Loucy (cell line): Measurements from ENCODE around the gene LHFPL4.

Experiments
- H2AFZ ChIP-seq: fragments of 200-600 bp; sonication (generic); 2 replicates; pipeline ENCODE4 v1.6.0; 2016; ENCODE audit warnings: antibody characterized with exemption, mild to moderate bottlenecking, low read length, moderate library complexity
- H3F3A ChIP-seq: fragments of 200-600 bp; 2 replicates; pipeline ENCODE4 v1.6.0; 2016; ENCODE audit warnings: antibody characterized with exemption, low read depth, mild to moderate bottlenecking
- H3K27me3 ChIP-seq: fragments of 200-600 bp; sonication (generic); 2 replicates; pipeline ENCODE4 v1.6.1; 2014; ENCODE audit warnings: low read length, mild to moderate bottlenecking; ENCODE audit not compliant: insufficient read depth, poor library complexity, severe bottlenecking
- H3K36me3 ChIP-seq: fragments of 200-600 bp; sonication (generic); 2 replicates; pipeline ENCODE4 v1.6.1; 2016; ENCODE audit warnings: low read length; ENCODE audit not compliant: insufficient read depth
- H3K4me1 ChIP-seq: fragments of 200-600 bp; sonication (generic); 2 replicates; pipeline ENCODE4 v1.5.1; 2014; ENCODE audit warnings: low read length, mild to moderate bottlenecking; ENCODE audit not compliant: insufficient read depth, poor library complexity, severe bottlenecking
- H3K4me2 ChIP-seq: fragments of 200-600 bp; sonication (generic); 2 replicates; pipeline ENCODE4 v1.6.0; 2014; ENCODE audit warnings: antibody characterized with exemption, low read length, low read depth, mild to moderate bottlenecking; ENCODE audit not compliant: poor library complexity, severe bottlenecking
- H3K4me3 ChIP-seq: fragments of 200-600 bp; sonication (generic); 2 replicates; pipeline ENCODE4 v1.5.1; 2014; ENCODE audit warnings: low read length, mild to moderate bottlenecking, mixed read lengths; ENCODE audit not compliant: poor library complexity, severe bottlenecking
- H3K79me2 ChIP-seq: fragments of 200-600 bp; sonication (generic); 2 replicates; pipeline ENCODE4 v1.6.1; 2014; ENCODE audit warnings: low read length; ENCODE audit not compliant: insufficient read depth
- H3K9ac ChIP-seq: fragments of 200-600 bp; sonication (generic); 2 replicates; pipeline ENCODE4 v1.6.0; 2014; ENCODE audit warnings: mild to moderate bottlenecking, low read depth, low read length, moderate library complexity; ENCODE audit not compliant: poor library complexity, severe bottlenecking
- H3K9me2 ChIP-seq: fragments of 200-600 bp; sonication (generic); replicated peaks from 2 replicates; pipeline ENCODE4 v1.6.1; 2016; ENCODE audit warnings: low read depth, low read length, mixed read lengths
- H3K9me3 ChIP-seq: fragments of 200-600 bp; sonication (generic); 2 replicates; pipeline ENCODE4 v1.6.1; 2014; ENCODE audit warnings: mild to moderate bottlenecking, antibody characterized with exemption, low read length, low read depth; ENCODE audit not compliant: insufficient read depth
- H4K20me1 ChIP-seq: fragments of 200-600 bp; sonication (generic); 2 replicates; pipeline ENCODE4 v1.6.0; 2014; ENCODE audit warnings: antibody characterized with exemption, low read length, mild to moderate bottlenecking; ENCODE audit not compliant: insufficient read depth, poor library complexity, severe bottlenecking
- CTCF ChIP-seq: fragments of 200-600 bp; sonication (generic); conservative IDR thresholded peaks from 2 replicates; pipeline ENCODE4 v1.5.1; 2014; ENCODE audit warnings: mild to moderate bottlenecking, antibody characterized with exemption, low read length
- EZH2phosphoT487 ChIP-seq: fragments of 200-600 bp; IDR thresholded peaks from 2 replicates; pipeline ENCODE4 v1.6.1; 2018; ENCODE audit warnings: antibody characterized with exemption, mild to moderate bottlenecking, moderate library complexity, borderline replicate concordance

Gene LHFPL4

GRCh38 chr3:9450991-9451390 is 102.6 kb downstream of the LHFPL4 start:
- Histone ChIP-seq H3K27me3 (no peaks in the 10 kb centered on the region), H3K79me2 (no peaks in the 10 kb centered on the region), H4K20me1 (peaks cover 6% of the 10 kb centered on the region), H3F3A (no peaks in the 10 kb centered on the region), H3K4me2 (no peak overlapping the region), H3K4me1 (no peaks in the 10 kb centered on the region), H3K4me3 (no peak overlapping the region), H3K9me3 (no peaks in the 10 kb centered on the region), H3K36me3 (peaks cover 98% of the 10 kb centered on the region), H3K9ac (no peak overlapping the region), H2AFZ (no peak overlapping the region), H3K9me2 (no peaks in the 10 kb centered on the region)
- TF ChIP-seq EZH2phosphoT487 (no peak), CTCF (no peak)

GRCh38 chr3:9450126-9450525 is 103.5 kb downstream of the LHFPL4 start:
- Histone ChIP-seq H3K9ac (no peak overlapping the region), H3K9me3 (no peaks in the 10 kb centered on the region), H3K27me3 (no peaks in the 10 kb centered on the region), H4K20me1 (no peaks in the 10 kb centered on the region), H3K4me2 (no peak overlapping the region), H3K36me3 (peaks cover 95% of the 10 kb centered on the region), H2AFZ (no peak overlapping the region), H3K9me2 (no peaks in the 10 kb centered on the region), H3K4me3 (no peak overlapping the region), H3K79me2 (no peaks in the 10 kb centered on the region), H3K4me1 (no peaks in the 10 kb centered on the region), H3F3A (no peaks in the 10 kb centered on the region)
- TF ChIP-seq EZH2phosphoT487 (no peak), CTCF (no peak)

- Histone ChIP-seq H3K27me3 (no peaks in the 10 kb centered on the region), H3K4me2 (no peak overlapping the region), H3K4me1 (no peaks in the 10 kb centered on the region), H3K9me2 (no peaks in the 10 kb centered on the region), H4K20me1 (no peaks in the 10 kb centered on the region), H3K9ac (no peak overlapping the region), H3F3A (no peaks in the 10 kb centered on the region), H3K79me2 (no peaks in the 10 kb centered on the region), H3K36me3 (peaks cover 96% of the 10 kb centered on the region), H3K9me3 (no peaks in the 10 kb centered on the region), H2AFZ (no peak overlapping the region), H3K4me3 (no peak overlapping the region)
- TF ChIP-seq EZH2phosphoT487 (no peak), CTCF (no peak)
Observed at GRCh38 chr3:9448643-9449042, 105.0 kb downstream of the LHFPL4 start.
